SK-N-SH treated with all-trans-retinoic acid at 6 μM for 48 hours (cell line): Measurements from ENCODE around the gene ADGRL2.

ENCODE experiments used
- ARNTL ChIP-seq: fragments of 450-650 bp; formaldehyde crosslinking; IDR thresholded peaks from 2 replicates; pipeline ENCODE4 v1.5.0; 2020; ENCODE audit warnings: low read depth, mild to moderate bottlenecking, moderate library complexity, borderline replicate concordance
- BACH2 ChIP-seq: fragments of 250-450 bp; sonication (Bioruptor Pico); IDR thresholded peaks from 2 replicates; pipeline ENCODE4 v1.9.0; 2021; ENCODE audit warnings: mild to moderate bottlenecking, borderline replicate concordance
- CREB5 ChIP-seq: fragments of 250-450 bp; sonication (Bioruptor Pico); IDR thresholded peaks from 2 replicates; pipeline ENCODE4 v1.5.1; 2020; ENCODE audit warnings: low read depth, mild to moderate bottlenecking, moderate library complexity
- CSDC2 ChIP-seq: fragments of 250-450 bp; sonication (Bioruptor Pico); IDR thresholded peaks from 2 replicates; pipeline ENCODE4 v1.5.0; 2020; ENCODE audit warnings: mild to moderate bottlenecking, moderate library complexity
- ISL1 ChIP-seq: fragments of 250-450 bp; sonication (Bioruptor Pico); IDR thresholded peaks from 2 replicates; pipeline ENCODE4 v2.1.2; 2022; ENCODE audit warnings: mild to moderate bottlenecking, moderate library complexity
- PATZ1 ChIP-seq: fragments of 250-450 bp; sonication (Bioruptor Pico); IDR thresholded peaks from 2 replicates; pipeline ENCODE4 v1.8.0; 2020; ENCODE audit warnings: mild to moderate bottlenecking, moderate library complexity, borderline replicate concordance
- RARB ChIP-seq: fragments of 250-450 bp; sonication (Bioruptor Pico); IDR thresholded peaks from 2 replicates; pipeline ENCODE4 v1.8.0; 2021; ENCODE audit warnings: mild to moderate bottlenecking, moderate library complexity
- SNAI2 ChIP-seq: fragments of 250-450 bp; sonication (Bioruptor Pico); IDR thresholded peaks from 2 replicates; pipeline ENCODE4 v1.5.0; 2020; ENCODE audit warnings: mild to moderate bottlenecking, moderate library complexity
- TSHZ2 ChIP-seq: fragments of 250-450 bp; sonication (Bioruptor Pico); IDR thresholded peaks from 2 replicates; pipeline ENCODE4 v1.5.0; 2020; ENCODE audit warnings: mild to moderate bottlenecking, moderate library complexity
- ZFP3 ChIP-seq: fragments of 250-450 bp; sonication (Bioruptor Pico); IDR thresholded peaks from 2 replicates; pipeline ENCODE4 v1.5.0; 2020; ENCODE audit warnings: mild to moderate bottlenecking, moderate library complexity
- ZFP30 ChIP-seq: fragments of 450-650 bp; formaldehyde crosslinking; IDR thresholded peaks from 2 replicates; pipeline ENCODE4 v1.5.0; 2022; ENCODE audit warnings: mild to moderate bottlenecking, moderate library complexity
- ZNF565 ChIP-seq: fragments of 450-650 bp; formaldehyde crosslinking; conservative IDR thresholded peaks from 2 replicates; pipeline ENCODE4 v1.5.0; 2020; ENCODE audit warnings: low read depth, mild to moderate bottlenecking, moderate library complexity
- ZNF70 ChIP-seq: fragments of 450-650 bp; formaldehyde crosslinking; IDR thresholded peaks from 2 replicates; pipeline ENCODE4 v1.5.0; 2020; ENCODE audit warnings: mild to moderate bottlenecking, moderate library complexity
- TF ChIP-seq, protein P1 (sequence below): fragments of 250-450 bp; sonication (Bioruptor Pico); IDR thresholded peaks from 2 replicates; pipeline ENCODE4 v1.8.0; 2021; ENCODE audit warnings: low read depth, mild to moderate bottlenecking, moderate library complexity, borderline replicate concordance

- TF ChIP-seq CSDC2 (CRISPR knock-in tag) (no peak), ZFP30 (CRISPR knock-in tag) (no peak), ZNF70 (no peak), ISL1 (CRISPR knock-in tag) (no peak), CREB5 (CRISPR knock-in tag) (no peak), ARNTL (CRISPR knock-in tag) (no peak), SNAI2 (CRISPR knock-in tag) (no peak), BACH2 (CRISPR knock-in tag) (no peak), TSHZ2 (no peak), RARB (CRISPR knock-in tag) (no peak), ZFP3 (CRISPR knock-in tag) (no peak), PATZ1 (no peak), ZNF565 (CRISPR knock-in tag) (no peak)
- TF ChIP-seq, protein P1, sequence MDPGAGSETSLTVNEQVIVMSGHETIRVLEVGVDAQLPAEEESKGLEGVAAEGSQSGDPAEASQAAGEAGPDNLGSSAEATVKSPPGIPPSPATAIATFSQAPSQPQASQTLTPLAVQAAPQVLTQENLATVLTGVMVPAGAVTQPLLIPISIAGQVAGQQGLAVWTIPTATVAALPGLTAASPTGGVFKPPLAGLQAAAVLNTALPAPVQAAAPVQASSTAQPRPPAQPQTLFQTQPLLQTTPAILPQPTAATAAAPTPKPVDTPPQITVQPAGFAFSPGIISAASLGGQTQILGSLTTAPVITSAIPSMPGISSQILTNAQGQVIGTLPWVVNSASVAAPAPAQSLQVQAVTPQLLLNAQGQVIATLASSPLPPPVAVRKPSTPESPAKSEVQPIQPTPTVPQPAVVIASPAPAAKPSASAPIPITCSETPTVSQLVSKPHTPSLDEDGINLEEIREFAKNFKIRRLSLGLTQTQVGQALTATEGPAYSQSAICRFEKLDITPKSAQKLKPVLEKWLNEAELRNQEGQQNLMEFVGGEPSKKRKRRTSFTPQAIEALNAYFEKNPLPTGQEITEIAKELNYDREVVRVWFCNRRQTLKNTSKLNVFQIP (CRISPR knock-in tag): no peak
Observed at GRCh38 chr1:81978945-81979344, 178.2 kb downstream of the ADGRL2 start.
